HEK293 (cell line): ENCODE results near the gene TJP3.

Source experiments
- CTCF ChIA-PET: fragments of 350-600 bp; formaldehyde crosslinking; extraction: SDS; loops from one replicate; lab custom pipeline; 2021; ENCODE audit warnings: antibody characterized with exemption; lab: Yijun Ruan, JAX
- POLR2A ChIA-PET: fragments of 300-600 bp; formaldehyde crosslinking; extraction: SDS; loops from one replicate; lab custom pipeline; 2020; ENCODE audit warnings: antibody characterized with exemption, inconsistent platforms; lab: Yijun Ruan, JAX
- H3K27ac ChIP-seq: fragments of 200-500 bp; sonication (Bioruptor generic); 2 replicates; pipeline ENCODE4 v1.5.1; 2014; ENCODE audit warnings: low read depth, low read length, control low read depth, inconsistent platforms; ENCODE audit errors: extremely low read depth
- H3K36me3 ChIP-seq, 2 experiments: fragments of 200-500 bp in 1 of 2; sonication (Bioruptor generic) in 1 of 2; 1 replicate in 1 of 2; 2 replicates in 1 of 2; pipeline ENCODE4 v1.5.1; 2014 to 2017; ENCODE audit warnings: inconsistent platforms in 2 of 2, low read length in 2 of 2; ENCODE audit not compliant: control insufficient read depth in 2 of 2, insufficient read depth in 1 of 2
- H3K4me1 ChIP-seq: fragments of 200-500 bp; sonication (Bioruptor generic); 2 replicates; pipeline ENCODE4 v1.5.1; 2014; ENCODE audit warnings: mild to moderate bottlenecking, low read length, inconsistent platforms; ENCODE audit not compliant: control insufficient read depth, insufficient read depth
- H3K4me3 ChIP-seq: 2 replicates; pipeline ENCODE4 v1.5.1; 2011; ENCODE audit warnings: low read depth, mild to moderate bottlenecking, control low read depth, low read length, moderate library complexity
- H3K9me3 ChIP-seq: fragments of 200-500 bp; sonication (Bioruptor generic); 2 replicates; pipeline ENCODE4 v1.5.1; 2014; ENCODE audit warnings: low read depth, low read length, inconsistent platforms; ENCODE audit not compliant: control insufficient read depth, insufficient read depth
- GLI2 ChIP-seq: fragments of 450-650 bp; formaldehyde crosslinking; IDR thresholded peaks from 2 replicates; pipeline ENCODE4; 2017; ENCODE audit warnings: missing biosample characterization, missing genetic modification characterization, low read depth, borderline replicate concordance
- GLIS2 ChIP-seq: fragments of 450-650 bp; formaldehyde crosslinking; IDR thresholded peaks from 2 replicates; pipeline ENCODE4 v1.5.1; 2016; ENCODE audit warnings: missing biosample characterization, missing genetic modification characterization
- KLF1 ChIP-seq: fragments of 450-650 bp; formaldehyde crosslinking; IDR thresholded peaks from 2 replicates; pipeline ENCODE4 v1.5.1; 2016; ENCODE audit warnings: missing biosample characterization, missing genetic modification characterization
- SCRT1 ChIP-seq: fragments of 450-650 bp; formaldehyde crosslinking; IDR thresholded peaks from 2 replicates; pipeline ENCODE4 v1.5.1; 2016; ENCODE audit warnings: missing biosample characterization, missing genetic modification characterization, borderline replicate concordance
- SP7 ChIP-seq: fragments of 450-650 bp; formaldehyde crosslinking; IDR thresholded peaks from 2 replicates; pipeline ENCODE4 v1.5.1; 2016; ENCODE audit warnings: missing biosample characterization, missing genetic modification characterization
- TRIM28 ChIP-seq: IDR thresholded peaks from 2 replicates; pipeline ENCODE4 v1.6.1; 2011; ENCODE audit warnings: low read length, control low read depth, borderline replicate concordance
- TSHZ1 ChIP-seq: fragments of 450-650 bp; formaldehyde crosslinking; IDR thresholded peaks from 2 replicates; pipeline ENCODE4 v1.5.1; 2016; ENCODE audit warnings: missing biosample characterization, missing genetic modification characterization, borderline replicate concordance
- ZBTB26 ChIP-seq: fragments of 450-650 bp; formaldehyde crosslinking; optimal IDR thresholded peaks from 2 replicates; pipeline ENCODE3; 2016; ENCODE audit warnings: missing biosample characterization, mild to moderate bottlenecking, missing genetic modification characterization
- ZBTB6 ChIP-seq: fragments of 450-650 bp; formaldehyde crosslinking; IDR thresholded peaks from 2 replicates; pipeline ENCODE4 v1.5.1; 2017; ENCODE audit warnings: missing biosample characterization, missing genetic modification characterization
- ZNF16 ChIP-seq: fragments of 450-650 bp; formaldehyde crosslinking; IDR thresholded peaks from 2 replicates; pipeline ENCODE4 v1.5.1; 2016; ENCODE audit warnings: low read depth, missing biosample characterization, missing genetic modification characterization
- ZNF19 ChIP-seq: fragments of 450-650 bp; formaldehyde crosslinking; IDR thresholded peaks from 2 replicates; pipeline ENCODE4; 2016; ENCODE audit warnings: missing biosample characterization, missing genetic modification characterization, low read depth
- ZNF214 ChIP-seq: fragments of 450-650 bp; formaldehyde crosslinking; IDR thresholded peaks from 2 replicates; pipeline ENCODE4 v1.5.1; 2017; ENCODE audit warnings: missing biosample characterization, mild to moderate bottlenecking, missing genetic modification characterization, borderline replicate concordance
- ZNF239 ChIP-seq: fragments of 450-650 bp; formaldehyde crosslinking; IDR thresholded peaks from 2 replicates; pipeline ENCODE4 v1.5.1; 2016; ENCODE audit warnings: missing biosample characterization, missing genetic modification characterization
- ZNF423 ChIP-seq: fragments of 450-650 bp; formaldehyde crosslinking; IDR thresholded peaks from 2 replicates; pipeline ENCODE4 v1.5.1; 2016; ENCODE audit warnings: missing biosample characterization, missing genetic modification characterization
- ZNF544 ChIP-seq: fragments of 450-650 bp; formaldehyde crosslinking; IDR thresholded peaks from 2 replicates; pipeline ENCODE4 v1.5.0; 2017; ENCODE audit warnings: missing biosample characterization, missing genetic modification characterization
- ZNF571 ChIP-seq: fragments of 450-650 bp; formaldehyde crosslinking; IDR thresholded peaks from 2 replicates; pipeline ENCODE4 v1.5.0; 2017; ENCODE audit warnings: missing biosample characterization, missing genetic modification characterization
- ZNF580 ChIP-seq: fragments of 450-650 bp; formaldehyde crosslinking; IDR thresholded peaks from 2 replicates; pipeline ENCODE4 v1.5.1; 2016; ENCODE audit warnings: missing biosample characterization, missing genetic modification characterization
- ZNF626 ChIP-seq: fragments of 450-650 bp; sonication (Bioruptor Pico); formaldehyde crosslinking; IDR thresholded peaks from 2 replicates; pipeline ENCODE4 v1.5.1; 2018; ENCODE audit warnings: missing biosample characterization, missing genetic modification characterization, inconsistent platforms
- ZNF707 ChIP-seq: fragments of 450-650 bp; formaldehyde crosslinking; IDR thresholded peaks from 2 replicates; pipeline ENCODE4 v1.5.1; 2016; ENCODE audit warnings: missing biosample characterization, missing genetic modification characterization
- ZNF768 ChIP-seq: fragments of 450-650 bp; formaldehyde crosslinking; IDR thresholded peaks from 2 replicates; pipeline ENCODE4 v1.5.1; 2018; ENCODE audit warnings: missing biosample characterization, mild to moderate bottlenecking, missing genetic modification characterization
- ZXDB ChIP-seq: fragments of 450-650 bp; formaldehyde crosslinking; IDR thresholded peaks from 2 replicates; pipeline ENCODE4 v1.5.1; 2016; ENCODE audit warnings: missing biosample characterization, missing genetic modification characterization
- TF ChIP-seq, protein P1 (sequence below): fragments of 450-650 bp; formaldehyde crosslinking; IDR thresholded peaks from 2 replicates; pipeline ENCODE4 v1.5.1; 2017; ENCODE audit warnings: missing biosample characterization, missing genetic modification characterization

TJP3 gene

GRCh38 chr19:3788996-3789778, 81.0 kb downstream of the TJP3 start (continued):
- TF ChIP-seq ZNF768 (tag by site-specific recombination) (no peak), ZNF423 (tag by site-specific recombination) (no peak), SP7 (no peak), ZNF571 (tag by site-specific recombination) (no peak), KLF1 (tag by site-specific recombination) (no peak), ZNF19 (tag by site-specific recombination) (no peak), TSHZ1 (no peak)

DNA sequence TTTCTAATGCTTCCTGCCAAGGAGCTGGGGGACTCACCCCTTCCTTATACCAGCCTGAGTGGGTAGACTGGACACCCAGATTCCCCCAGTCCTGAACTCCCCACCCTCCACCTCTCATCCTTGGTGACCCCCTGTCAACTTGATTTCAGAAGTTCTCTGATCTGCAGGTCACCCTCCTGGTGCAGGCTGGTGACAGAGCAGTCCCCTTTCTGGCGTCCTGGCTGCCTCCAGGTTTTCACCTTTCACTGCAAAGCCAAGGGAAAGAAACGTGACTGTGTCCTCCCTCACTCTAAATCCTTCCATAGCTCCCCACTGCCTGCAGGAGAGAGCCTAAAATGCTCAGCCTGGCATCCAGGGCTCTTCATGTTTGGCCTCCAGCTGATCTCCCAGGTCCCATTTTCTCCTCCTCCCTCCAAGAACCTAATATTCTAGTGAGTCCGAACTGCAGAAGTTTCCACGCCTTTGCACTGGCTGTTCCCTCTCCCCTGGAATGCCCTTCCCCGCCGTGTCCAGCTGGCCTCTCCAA, 82.1 kb downstream of the TJP3 start:
- POLR2A ChIA-PET, result no interaction called here
- CTCF ChIA-PET, result no interaction called here
- H3K9me3 ChIP-seq, result no peaks in the 10 kb centered on the region

GRCh38 chr19:3790941-3791340, 82.8 kb downstream of the TJP3 start:
- H3K4me3 ChIP-seq, result no peak overlapping the region
- ChIA-PET POLR2A (no interaction called here), CTCF (no interaction called here)
- H3K9me3 ChIP-seq, result no peaks in the 10 kb centered on the region
- H3K27ac ChIP-seq, result no peak overlapping the region
- no peaks in the 10 kb centered on the region for H3K36me3 ChIP-seq
- TF ChIP-seq ZNF239 (tag by site-specific recombination) (no peak), ZNF707 (tag by site-specific recombination) (peak; percentile 74)
- no peaks in the 10 kb centered on the region for H3K4me1 ChIP-seq

More for the DNA sequence above, 82.1 kb downstream of the TJP3 start:
- no peaks in the 10 kb centered on the region for H3K4me1 ChIP-seq
- H3K27ac ChIP-seq, result no peak overlapping the region
- TF ChIP-seq ZNF16 (peak; percentile 86), ZBTB26 (peak; percentile 10), ZBTB6 (tag by site-specific recombination) (no peak)
- H3K36me3 ChIP-seq, result no peaks in the 10 kb centered on the region
- no peak overlapping the region for H3K4me3 ChIP-seq

DNA sequence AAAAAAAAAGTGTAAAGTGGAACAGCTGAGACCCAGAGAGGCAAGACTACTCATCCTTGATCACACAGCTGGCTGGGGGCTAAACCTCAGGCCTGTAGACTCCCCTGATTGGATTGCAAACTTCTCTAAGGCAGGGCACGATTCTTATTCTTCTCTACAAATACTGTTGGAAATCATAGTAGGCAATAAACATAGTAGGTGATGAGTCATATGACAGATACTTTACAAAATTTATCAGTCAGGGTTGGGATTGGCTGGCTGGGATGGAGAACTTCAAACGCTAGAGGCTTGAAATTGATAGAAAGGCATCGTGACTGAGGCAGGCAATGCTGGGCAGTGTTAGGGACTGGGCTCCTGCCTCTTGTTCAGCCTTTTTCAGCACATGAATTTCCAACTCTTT, 83.9 kb downstream of the TJP3 start:
- H3K9me3 ChIP-seq, result no peaks in the 10 kb centered on the region
- ChIA-PET CTCF (interaction anchor here (0.6 kb wide), 1 partner anchor 401 kb away, joined by 3 read pairs; no protein-coding TSS in a partner anchor), POLR2A (no interaction called here)
- H3K4me1 ChIP-seq, result no peaks in the 10 kb centered on the region
- no peak overlapping the region for H3K27ac ChIP-seq
- H3K36me3 ChIP-seq, result no peaks in the 10 kb centered on the region
- no peak overlapping the region for H3K4me3 ChIP-seq
- TF ChIP-seq ZNF580 (tag by site-specific recombination) (no peak), ZNF544 (tag by site-specific recombination) (no peak), GLI2 (tag by site-specific recombination) (no peak), ZNF214 (no peak), ZNF626 (tag by site-specific recombination) (no peak), GLIS2 (tag by site-specific recombination) (no peak), ZXDB (tag by site-specific recombination) (no peak), TRIM28 (no peak), SCRT1 (tag by site-specific recombination) (no peak)
- TF ChIP-seq, protein P1, sequence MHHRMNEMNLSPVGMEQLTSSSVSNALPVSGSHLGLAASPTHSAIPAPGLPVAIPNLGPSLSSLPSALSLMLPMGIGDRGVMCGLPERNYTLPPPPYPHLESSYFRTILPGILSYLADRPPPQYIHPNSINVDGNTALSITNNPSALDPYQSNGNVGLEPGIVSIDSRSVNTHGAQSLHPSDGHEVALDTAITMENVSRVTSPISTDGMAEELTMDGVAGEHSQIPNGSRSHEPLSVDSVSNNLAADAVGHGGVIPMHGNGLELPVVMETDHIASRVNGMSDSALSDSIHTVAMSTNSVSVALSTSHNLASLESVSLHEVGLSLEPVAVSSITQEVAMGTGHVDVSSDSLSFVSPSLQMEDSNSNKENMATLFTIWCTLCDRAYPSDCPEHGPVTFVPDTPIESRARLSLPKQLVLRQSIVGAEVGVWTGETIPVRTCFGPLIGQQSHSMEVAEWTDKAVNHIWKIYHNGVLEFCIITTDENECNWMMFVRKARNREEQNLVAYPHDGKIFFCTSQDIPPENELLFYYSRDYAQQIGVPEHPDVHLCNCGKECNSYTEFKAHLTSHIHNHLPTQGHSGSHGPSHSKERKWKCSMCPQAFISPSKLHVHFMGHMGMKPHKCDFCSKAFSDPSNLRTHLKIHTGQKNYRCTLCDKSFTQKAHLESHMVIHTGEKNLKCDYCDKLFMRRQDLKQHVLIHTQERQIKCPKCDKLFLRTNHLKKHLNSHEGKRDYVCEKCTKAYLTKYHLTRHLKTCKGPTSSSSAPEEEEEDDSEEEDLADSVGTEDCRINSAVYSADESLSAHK, result no peak
